Smooth muscle cell (in vitro differentiated cells): Measurements from ENCODE around the gene CD320. TPM values are rescaled to one million over a fixed set of nuclear protein-coding genes. Genes with fewer than 3 reads are reported as not detected.

Source experiments
- DNase-seq: peaks from one replicate; lab custom pipeline; 2025; ENCODE audit not compliant: unreplicated experiment; lab: John Stamatoyannopoulos, UW
- H2AFZ ChIP-seq: fragments of 200-600 bp; sonication (generic); 2 replicates; pipeline ENCODE4 v1.6.0; 2016; ENCODE audit warnings: antibody characterized with exemption, low read depth, mild to moderate bottlenecking
- H3F3A ChIP-seq: fragments of 200-600 bp; sonication (generic); 2 replicates; pipeline ENCODE4 v1.6.0; 2017; ENCODE audit warnings: antibody characterized with exemption, low read depth
- H3K27ac ChIP-seq: fragments of 200-600 bp; sonication (generic); 2 replicates; pipeline ENCODE4 v1.5.1; 2016; ENCODE audit warnings: low read depth, mild to moderate bottlenecking
- H3K27me3 ChIP-seq: fragments of 200-600 bp; sonication (generic); 2 replicates; pipeline ENCODE4 v1.6.1; 2016; ENCODE audit warnings: low read depth, mild to moderate bottlenecking
- H3K36me3 ChIP-seq: fragments of 200-600 bp; sonication (generic); 2 replicates; pipeline ENCODE4 v1.5.1; 2016; ENCODE audit warnings: low read depth
- H3K4me1 ChIP-seq: fragments of 200-600 bp; sonication (generic); 2 replicates; pipeline ENCODE4 v1.5.1; 2016; ENCODE audit warnings: low read depth
- H3K4me2 ChIP-seq: fragments of 200-600 bp; sonication (generic); 2 replicates; pipeline ENCODE4 v1.6.0; 2016; ENCODE audit warnings: mild to moderate bottlenecking
- H3K4me3 ChIP-seq: fragments of 200-600 bp; sonication (generic); 2 replicates; pipeline ENCODE4 v1.5.1; 2016; ENCODE audit warnings: mild to moderate bottlenecking
- H3K79me2 ChIP-seq: fragments of 200-600 bp; sonication (generic); 2 replicates; pipeline ENCODE4 v1.6.0; 2016; ENCODE audit warnings: low read depth, mild to moderate bottlenecking
- H3K9ac ChIP-seq: fragments of 200-600 bp; sonication (generic); 2 replicates; pipeline ENCODE4 v1.6.0; 2016; ENCODE audit warnings: low read depth
- H3K9me3 ChIP-seq: fragments of 200-600 bp; sonication (generic); replicated peaks from 2 replicates; pipeline ENCODE4 v1.5.1; 2016; ENCODE audit warnings: low read depth
- H4K20me1 ChIP-seq: fragments of 200-600 bp; sonication (generic); 2 replicates; pipeline ENCODE4 v1.6.0; 2016; ENCODE audit warnings: low read depth
- WGBS: methylation state at CpG from one replicate; pipeline ENCODE4 v1.1.7; 2016; ENCODE audit warnings: low lambda C conversion rate; 5-methylcytosine and 5-hydroxymethylcytosine counted together
- polyA plus RNA-seq: library from polyadenylated mRNA; unstranded; fragments of >200 nt; fragmentation: Nextera tagmentation; extraction: Ambion mirVana; gene quantifications from 2 replicates; pipeline ENCODE4 v1.2.1, GENCODE V29; 2016
- total RNA-seq: library from RNA; depleted of rRNA; stranded (reverse); fragments of >200 nt; gene quantifications from 2 replicates; pipeline ENCODE4 v1.2.3, GENCODE V29; 2014
- TF ChIP-seq, protein P1 (sequence below): fragments of 200-600 bp; sonication (generic); IDR thresholded peaks from 2 replicates; pipeline ENCODE4 v1.5.1; 2017; ENCODE audit warnings: borderline replicate concordance, mild to moderate bottlenecking, antibody characterized with exemption; ENCODE audit not compliant: insufficient read depth, poor library complexity, severe bottlenecking

CD320 gene
- total and polyA plus RNA-seq, 2 experiments from 2014 or later: 23.8 to 42.7 TPM

DNA sequence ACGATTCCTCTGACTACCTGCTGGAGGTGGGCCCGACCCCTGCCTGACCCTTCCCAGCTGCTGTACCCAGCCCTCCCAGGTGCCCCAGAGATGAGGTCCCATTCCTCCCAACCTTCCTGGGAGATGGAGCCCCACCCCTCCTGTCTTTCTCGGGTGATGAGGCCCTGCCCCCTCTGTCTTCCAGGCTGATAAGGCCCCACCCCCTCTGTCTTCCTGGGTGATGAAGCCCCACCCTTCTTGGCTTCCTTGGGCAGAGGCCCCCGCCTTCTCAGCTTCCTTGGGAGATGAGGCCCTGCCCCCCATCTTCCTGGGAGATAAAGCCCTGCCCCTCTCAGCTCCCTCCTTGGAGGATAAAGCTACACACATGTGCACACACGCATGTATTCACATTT lies 51.1 kb downstream of the CD320 start:
- Histone ChIP-seq H3K4me2 (no peak overlapping the region), H4K20me1 (peaks cover 3% of the 10 kb centered on the region), H3K27me3 (no peaks in the 10 kb centered on the region), H3K79me2 (no peaks in the 10 kb centered on the region), H3F3A (no peaks in the 10 kb centered on the region), H2AFZ (no peak overlapping the region), H3K9ac (no peak overlapping the region), H3K9me3 (no peaks in the 10 kb centered on the region), H3K4me1 (no peaks in the 10 kb centered on the region), H3K4me3 (no peak overlapping the region), H3K27ac (no peak overlapping the region), H3K36me3 (no peaks in the 10 kb centered on the region)
- DNase-seq: no peak
- TF ChIP-seq, protein P1, sequence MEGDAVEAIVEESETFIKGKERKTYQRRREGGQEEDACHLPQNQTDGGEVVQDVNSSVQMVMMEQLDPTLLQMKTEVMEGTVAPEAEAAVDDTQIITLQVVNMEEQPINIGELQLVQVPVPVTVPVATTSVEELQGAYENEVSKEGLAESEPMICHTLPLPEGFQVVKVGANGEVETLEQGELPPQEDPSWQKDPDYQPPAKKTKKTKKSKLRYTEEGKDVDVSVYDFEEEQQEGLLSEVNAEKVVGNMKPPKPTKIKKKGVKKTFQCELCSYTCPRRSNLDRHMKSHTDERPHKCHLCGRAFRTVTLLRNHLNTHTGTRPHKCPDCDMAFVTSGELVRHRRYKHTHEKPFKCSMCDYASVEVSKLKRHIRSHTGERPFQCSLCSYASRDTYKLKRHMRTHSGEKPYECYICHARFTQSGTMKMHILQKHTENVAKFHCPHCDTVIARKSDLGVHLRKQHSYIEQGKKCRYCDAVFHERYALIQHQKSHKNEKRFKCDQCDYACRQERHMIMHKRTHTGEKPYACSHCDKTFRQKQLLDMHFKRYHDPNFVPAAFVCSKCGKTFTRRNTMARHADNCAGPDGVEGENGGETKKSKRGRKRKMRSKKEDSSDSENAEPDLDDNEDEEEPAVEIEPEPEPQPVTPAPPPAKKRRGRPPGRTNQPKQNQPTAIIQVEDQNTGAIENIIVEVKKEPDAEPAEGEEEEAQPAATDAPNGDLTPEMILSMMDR: no peak
- 99% methylated on average over 5 of the region's 5 CpGs for WGBS

DNA sequence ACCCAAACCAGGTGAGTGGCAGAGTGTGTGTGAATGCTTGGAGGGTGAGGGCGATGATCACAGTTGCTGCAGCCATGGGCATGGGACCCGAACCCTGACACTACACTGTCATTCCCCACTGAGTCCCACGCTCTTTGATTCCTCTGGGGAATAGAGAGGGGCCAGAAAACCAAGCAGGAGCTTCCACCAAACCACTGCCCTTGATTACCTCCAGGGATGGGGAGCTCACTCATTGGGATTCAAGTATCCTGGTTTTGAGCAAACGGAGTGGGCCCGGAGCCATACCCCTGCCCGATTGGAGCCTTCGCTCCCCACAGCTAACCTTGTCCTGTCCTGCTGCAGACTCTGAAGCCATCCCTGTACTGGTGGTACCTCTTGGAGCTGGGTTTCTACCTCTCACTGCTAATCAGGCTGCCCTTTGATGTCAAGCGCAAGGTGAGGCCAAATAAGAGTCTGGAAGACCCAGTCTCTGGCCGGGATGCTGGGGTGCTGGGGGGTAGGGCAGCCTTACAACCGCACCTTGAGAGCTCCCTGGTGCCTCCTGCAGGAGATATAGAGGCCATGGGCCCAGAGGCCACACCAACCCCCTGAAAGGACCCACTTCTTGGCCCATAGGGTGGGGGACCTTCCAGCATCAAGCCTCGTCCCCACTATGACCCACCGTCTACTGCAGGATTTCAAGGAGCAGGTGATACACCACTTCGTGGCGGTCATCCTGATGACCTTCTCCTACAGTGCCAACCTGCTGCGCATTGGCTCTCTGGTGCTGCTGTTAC lies 51.7 kb downstream of the CD320 start:
- TF ChIP-seq, protein P1: no peak
- no peaks in the 10 kb centered on the region for H3K9me3 ChIP-seq
- DNase-seq: no peak
- no peak overlapping the region for H3K27ac ChIP-seq
- WGBS: 97% methylated on average over 15 of the region's 15 CpGs
- no peaks in the 10 kb centered on the region for H3K4me1 ChIP-seq
- H3K4me2 ChIP-seq: no peak overlapping the region
- no peaks in the 10 kb centered on the region for H3F3A ChIP-seq
- no peaks in the 10 kb centered on the region for H3K27me3 ChIP-seq
- H3K79me2 ChIP-seq: no peaks in the 10 kb centered on the region
- no peak overlapping the region for H3K9ac ChIP-seq
- H3K36me3 ChIP-seq: no peaks in the 10 kb centered on the region
- no peak overlapping the region for H2AFZ ChIP-seq
- peaks cover 3% of the 10 kb centered on the region for H4K20me1 ChIP-seq
- no peak overlapping the region for H3K4me3 ChIP-seq

DNA sequence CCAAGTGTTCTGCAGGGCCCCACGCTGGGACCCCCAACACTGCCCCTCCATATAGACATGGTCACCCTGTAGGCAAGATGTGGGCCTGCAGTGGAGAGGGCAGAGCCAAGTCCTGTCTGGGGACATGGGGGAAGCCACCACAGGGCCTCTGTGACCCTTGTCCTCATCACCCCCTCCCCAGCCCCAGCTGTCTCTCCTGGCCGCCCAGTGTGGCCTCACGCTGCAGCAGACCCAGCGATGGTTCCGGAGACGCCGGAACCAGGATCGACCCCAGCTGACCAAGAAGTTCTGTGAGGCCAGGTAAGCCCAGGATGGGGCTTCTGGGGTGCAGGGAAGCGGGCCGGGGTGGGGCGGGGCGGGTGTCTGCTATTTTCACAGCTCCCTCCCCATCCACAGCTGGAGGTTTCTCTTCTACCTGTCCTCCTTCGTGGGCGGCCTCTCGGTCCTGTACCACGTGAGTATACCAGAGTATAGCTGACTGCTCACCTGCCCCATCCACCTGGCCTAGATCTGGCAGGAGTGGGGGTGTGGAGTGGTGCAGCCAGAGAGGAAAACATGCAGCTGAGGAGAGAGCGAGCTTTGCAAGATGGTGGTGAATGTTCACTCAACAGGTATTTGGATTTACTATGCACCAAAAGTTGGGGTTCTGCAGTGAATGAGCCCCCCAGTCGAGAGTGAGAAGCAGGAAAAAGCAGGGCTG lies 52.6 kb downstream of the CD320 start:
- Histone ChIP-seq H3K27me3 (no peaks in the 10 kb centered on the region), H2AFZ (no peak overlapping the region), H3K4me3 (no peak overlapping the region), H3K79me2 (no peaks in the 10 kb centered on the region), H3F3A (no peaks in the 10 kb centered on the region), H3K36me3 (no peaks in the 10 kb centered on the region), H3K27ac (no peak overlapping the region), H3K9ac (no peak overlapping the region), H3K4me1 (no peaks in the 10 kb centered on the region), H4K20me1 (peaks cover 3% of the 10 kb centered on the region), H3K9me3 (no peaks in the 10 kb centered on the region), H3K4me2 (no peak overlapping the region)
- DNase-seq: no peak
- WGBS: 97% methylated on average over 16 of the region's 18 CpGs
- TF ChIP-seq, protein P1: no peak
